Nephron progenitor cell (in vitro differentiated cells): ENCODE measurements around the gene CCDC28B.
A peak's percentile ranks its signal among the peaks of the same experiment; 100 is the strongest.
"Not testable (repeated sequence)": the region's sequence is repeated elsewhere in the genome, so short reads cannot be mapped to it uniquely, and the experiment has no call there.

ENCODE experiments used
- DNase-seq: peaks from one replicate; pipeline ENCODE4 v3.0.0; 2021
- H3K27ac Mint-ChIP-seq: 2 replicates; pipeline ENCODE4 v1.8.0; 2021; ENCODE audit warnings: mild to moderate bottlenecking, moderate library complexity, mixed read lengths
- H3K27me3 Mint-ChIP-seq: 2 replicates; pipeline ENCODE4 v1.8.0; 2021; ENCODE audit warnings: mild to moderate bottlenecking, low read depth, mixed read lengths; ENCODE audit not compliant: poor library complexity
- H3K36me3 Mint-ChIP-seq: 2 replicates; pipeline ENCODE4 v1.8.0; 2021; ENCODE audit warnings: low read depth, mixed read lengths
- H3K4me1 Mint-ChIP-seq: 2 replicates; pipeline ENCODE4 v1.8.0; 2021; ENCODE audit warnings: mixed read lengths
- H3K4me3 Mint-ChIP-seq: 2 replicates; pipeline ENCODE4 v1.8.0; 2021; ENCODE audit warnings: mild to moderate bottlenecking, moderate library complexity, mixed read lengths
- H3K9me3 Mint-ChIP-seq: 2 replicates; pipeline ENCODE4 v1.8.0; 2021; ENCODE audit warnings: mild to moderate bottlenecking, moderate library complexity, mixed read lengths
- CTCF ChIP-seq: fragments of 200-600 bp; sonication (generic); IDR thresholded peaks from 2 replicates; pipeline ENCODE4 v1.5.0; 2021; ENCODE audit warnings: antibody characterized with exemption

The CCDC28B gene

DNA sequence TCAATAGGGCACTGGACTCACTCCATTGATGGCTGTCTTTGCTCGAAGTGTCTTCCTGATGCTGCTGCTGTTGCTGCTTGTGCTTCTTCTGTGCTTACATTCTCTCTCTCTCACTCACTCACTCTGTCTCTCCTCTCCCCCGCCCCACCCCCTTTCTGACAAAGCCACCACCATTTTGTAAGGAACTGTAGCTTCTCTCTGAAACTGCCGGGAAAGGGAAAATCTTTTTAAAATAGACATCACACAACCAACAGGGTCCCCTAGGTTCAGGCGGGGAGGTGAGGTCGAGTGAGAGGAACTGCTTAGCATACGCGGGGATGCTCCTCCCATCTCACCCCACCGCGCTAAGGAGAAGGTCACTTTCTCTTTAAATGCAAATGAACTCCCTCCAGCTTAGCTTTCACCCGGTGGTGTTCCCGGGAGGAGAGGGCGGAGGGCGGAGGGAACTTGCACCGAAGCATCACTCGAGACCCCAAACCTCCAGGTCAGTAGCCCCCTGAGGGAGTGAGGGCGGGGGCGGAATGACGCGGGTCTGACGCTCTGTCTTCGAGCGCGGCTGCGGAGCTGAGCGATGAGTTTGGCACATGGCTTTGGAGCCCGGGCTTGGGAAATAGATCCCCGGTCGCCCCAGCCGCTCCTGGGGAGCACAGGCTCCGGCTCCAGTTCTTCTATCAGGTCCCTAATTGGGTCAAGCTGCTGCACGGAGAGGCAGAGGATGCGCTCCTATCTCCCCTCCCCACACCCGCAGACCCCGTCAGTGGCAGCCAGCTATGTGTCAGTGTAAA, at the start of gene CCDC28B:
Gene CCDC28B, plus strand, starts transcription at position 370 of the 785 bp plus-strand sequence. CDS start 1,341 bp downstream, outside the sequence.
- peak; percentile 76 for DNase-seq
- Mint-ChIP-seq H3K4me1 (peaks cover 70% of the 10 kb centered on the region), H3K27me3 (peaks cover 8% of the 10 kb centered on the region), H3K27ac (peak within 1 kb of the TSS; percentile 2), H3K4me3 (peak within 1 kb of the TSS; percentile 83), H3K36me3 (peaks cover 15% of the 10 kb centered on the region), H3K9me3 (no peaks in the 10 kb centered on the region)
- no peak for TF ChIP-seq CTCF

DNA sequence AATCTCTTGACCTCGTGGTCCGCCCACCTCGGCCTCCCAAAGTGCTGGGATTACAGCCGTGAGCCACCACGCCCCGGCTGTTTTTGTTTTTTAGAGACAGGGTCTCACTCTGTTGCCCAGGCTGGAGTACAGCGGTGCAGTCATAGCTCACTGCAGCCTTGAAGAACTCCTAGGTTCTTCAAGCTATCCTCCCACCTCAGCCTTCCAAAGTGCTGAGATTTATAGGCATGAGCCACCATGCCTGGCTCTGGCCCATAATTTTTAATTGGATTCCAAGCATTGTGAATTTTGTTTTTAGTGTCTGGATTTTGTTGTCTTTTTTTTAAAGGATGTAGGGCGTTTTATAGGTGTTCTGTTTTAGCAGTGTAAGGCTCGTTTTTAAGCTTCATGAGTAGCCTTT, 49.5 kb upstream of the CCDC28B start:
- TF ChIP-seq CTCF = no peak
- H3K4me3 Mint-ChIP-seq = no peak overlapping the region

GRCh38 chr1:32151319-32151787, 49.0 kb upstream of the CCDC28B start:
- Mint-ChIP-seq H3K36me3 (peaks cover 54% of the 10 kb centered on the region), H3K9me3 (peaks cover 41% of the 10 kb centered on the region), H3K4me1 (no peaks in the 10 kb centered on the region), H3K4me3 (no peak overlapping the region), H3K27ac (peak overlapping the region; percentile 24), H3K27me3 (no peaks in the 10 kb centered on the region)
- DNase-seq = no peak
- TF ChIP-seq CTCF = no peak

More for the DNA sequence above, 49.5 kb upstream of the CCDC28B start:
- Mint-ChIP-seq H3K36me3 (peaks cover 54% of the 10 kb centered on the region), H3K9me3 (peaks cover 46% of the 10 kb centered on the region), H3K27ac (peak overlapping the region; percentile 24), H3K4me1 (no peaks in the 10 kb centered on the region), H3K27me3 (no peaks in the 10 kb centered on the region)
- DNase-seq = no peak

DNA sequence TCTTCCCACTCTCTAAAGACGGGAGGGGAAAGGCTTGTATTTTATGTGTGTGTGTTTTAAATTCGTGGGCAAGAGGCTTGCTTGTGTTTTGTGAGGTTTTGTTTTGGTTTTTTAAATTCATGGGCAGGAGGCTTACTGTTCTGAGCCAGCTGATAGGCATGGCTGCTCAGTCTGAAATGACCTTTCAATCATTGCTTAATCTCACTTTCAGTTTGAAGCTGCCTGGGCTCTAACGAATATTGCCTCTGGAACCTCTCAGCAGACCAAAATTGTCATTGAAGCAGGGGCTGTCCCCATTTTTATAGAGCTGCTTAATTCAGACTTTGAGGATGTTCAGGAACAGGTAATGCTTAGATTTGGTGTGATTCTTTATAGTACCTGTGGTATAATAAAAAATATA, 41.2 kb upstream of the CCDC28B start:
- DNase-seq = no peak
- no peak overlapping the region for H3K27ac Mint-ChIP-seq
- TF ChIP-seq CTCF = no peak
- H3K27me3 Mint-ChIP-seq = no peaks in the 10 kb centered on the region
- H3K4me1 Mint-ChIP-seq = no peaks in the 10 kb centered on the region
- no peaks in the 10 kb centered on the region for H3K9me3 Mint-ChIP-seq
- H3K36me3 Mint-ChIP-seq = peaks cover 74% of the 10 kb centered on the region
- no peak overlapping the region for H3K4me3 Mint-ChIP-seq

- Mint-ChIP-seq H3K4me3 (no peak overlapping the region), H3K27me3 (peaks cover 2% of the 10 kb centered on the region), H3K4me1 (no peaks in the 10 kb centered on the region), H3K36me3 (peaks cover 70% of the 10 kb centered on the region), H3K27ac (no peak overlapping the region), H3K9me3 (no peaks in the 10 kb centered on the region)
- TF ChIP-seq CTCF = no peak
- DNase-seq = no peak
Observed at GRCh38 chr1:32163405-32163804, 37.0 kb upstream of the CCDC28B start.

GRCh38 chr1:32165633-32166032, 34.8 kb upstream of the CCDC28B start:
- H3K4me3 Mint-ChIP-seq, DNase-seq, H3K4me1 Mint-ChIP-seq, H3K9me3 Mint-ChIP-seq, H3K27me3 Mint-ChIP-seq, H3K27ac Mint-ChIP-seq: not testable (repeated sequence)
- peaks cover 72% of the 10 kb centered on the region for H3K36me3 Mint-ChIP-seq
